Liver (tissue), 3 donors: Measurements from ENCODE around the gene CLDN17.

Experiments used
- HNF4G ChIP-seq: IDR thresholded peaks from 2 replicates; pipeline ENCODE4 v1.6.1; 2016; ENCODE audit warnings: antibody characterized with exemption
- JUND ChIP-seq, 2 donors: IDR thresholded peaks; 2 replicates each; pipeline ENCODE4 v1.6.1; 2016; ENCODE audit warnings: antibody characterized with exemption in 2 of 2
- MAX ChIP-seq: IDR thresholded peaks from 2 replicates; pipeline ENCODE4 v1.6.1; 2016; ENCODE audit warnings: antibody characterized with exemption
- NR2F2 ChIP-seq: IDR thresholded peaks from 2 replicates; pipeline ENCODE4 v1.6.1; 2016; ENCODE audit warnings: antibody characterized with exemption
- RAD21 ChIP-seq, 2 donors: IDR thresholded peaks; 2 replicates each; pipeline ENCODE4 v1.6.1; 2016; ENCODE audit warnings: antibody characterized with exemption in 2 of 2, mild to moderate bottlenecking in 2 of 2
- RXRA ChIP-seq, 2 donors: IDR thresholded peaks; 2 replicates each; pipeline ENCODE4 v1.6.1; 2017 to 2018; ENCODE audit warnings: antibody characterized with exemption in 2 of 2, mild to moderate bottlenecking in 1 of 2
- SP1 ChIP-seq: IDR thresholded peaks from 2 replicates; pipeline ENCODE4 v1.6.1; 2018; ENCODE audit warnings: antibody characterized with exemption, mild to moderate bottlenecking
- TAF1 ChIP-seq: conservative IDR thresholded peaks from 2 replicates; pipeline ENCODE4 v1.6.1; 2016; ENCODE audit warnings: antibody characterized with exemption, mild to moderate bottlenecking
- YY1 ChIP-seq: IDR thresholded peaks from 2 replicates; pipeline ENCODE4 v1.6.1; 2016; ENCODE audit warnings: antibody characterized with exemption, mild to moderate bottlenecking
- TF ChIP-seq, protein P1 (sequence below): fragments of 150-350 bp; IDR thresholded peaks from 2 replicates; pipeline ENCODE4 v1.5.1; 2017; ENCODE audit warnings: improper control_type of control experiment, low read depth, low read length; ENCODE audit not compliant: missing input control
- TF ChIP-seq, protein P2 (sequence below): IDR thresholded peaks from 2 replicates; pipeline ENCODE4 v1.6.1; 2016; ENCODE audit warnings: antibody characterized with exemption, mild to moderate bottlenecking
- donor health status: healthy.
- donor health status: healthy.

- TF ChIP-seq RAD21 (IDR thresholded peaks at IDR 0.05) (no peak), TAF1 (no peak), NR2F2 (no peak), MAX (no peak), SP1 (no peak), RXRA (IDR thresholded peaks at IDR 0.05) (no peak), JUND (IDR thresholded peaks at IDR 0.05) (no peak), YY1 (no peak), HNF4G (no peak)
- TF ChIP-seq, protein P1, sequence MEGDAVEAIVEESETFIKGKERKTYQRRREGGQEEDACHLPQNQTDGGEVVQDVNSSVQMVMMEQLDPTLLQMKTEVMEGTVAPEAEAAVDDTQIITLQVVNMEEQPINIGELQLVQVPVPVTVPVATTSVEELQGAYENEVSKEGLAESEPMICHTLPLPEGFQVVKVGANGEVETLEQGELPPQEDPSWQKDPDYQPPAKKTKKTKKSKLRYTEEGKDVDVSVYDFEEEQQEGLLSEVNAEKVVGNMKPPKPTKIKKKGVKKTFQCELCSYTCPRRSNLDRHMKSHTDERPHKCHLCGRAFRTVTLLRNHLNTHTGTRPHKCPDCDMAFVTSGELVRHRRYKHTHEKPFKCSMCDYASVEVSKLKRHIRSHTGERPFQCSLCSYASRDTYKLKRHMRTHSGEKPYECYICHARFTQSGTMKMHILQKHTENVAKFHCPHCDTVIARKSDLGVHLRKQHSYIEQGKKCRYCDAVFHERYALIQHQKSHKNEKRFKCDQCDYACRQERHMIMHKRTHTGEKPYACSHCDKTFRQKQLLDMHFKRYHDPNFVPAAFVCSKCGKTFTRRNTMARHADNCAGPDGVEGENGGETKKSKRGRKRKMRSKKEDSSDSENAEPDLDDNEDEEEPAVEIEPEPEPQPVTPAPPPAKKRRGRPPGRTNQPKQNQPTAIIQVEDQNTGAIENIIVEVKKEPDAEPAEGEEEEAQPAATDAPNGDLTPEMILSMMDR, result no peak
- TF ChIP-seq, protein P2, sequence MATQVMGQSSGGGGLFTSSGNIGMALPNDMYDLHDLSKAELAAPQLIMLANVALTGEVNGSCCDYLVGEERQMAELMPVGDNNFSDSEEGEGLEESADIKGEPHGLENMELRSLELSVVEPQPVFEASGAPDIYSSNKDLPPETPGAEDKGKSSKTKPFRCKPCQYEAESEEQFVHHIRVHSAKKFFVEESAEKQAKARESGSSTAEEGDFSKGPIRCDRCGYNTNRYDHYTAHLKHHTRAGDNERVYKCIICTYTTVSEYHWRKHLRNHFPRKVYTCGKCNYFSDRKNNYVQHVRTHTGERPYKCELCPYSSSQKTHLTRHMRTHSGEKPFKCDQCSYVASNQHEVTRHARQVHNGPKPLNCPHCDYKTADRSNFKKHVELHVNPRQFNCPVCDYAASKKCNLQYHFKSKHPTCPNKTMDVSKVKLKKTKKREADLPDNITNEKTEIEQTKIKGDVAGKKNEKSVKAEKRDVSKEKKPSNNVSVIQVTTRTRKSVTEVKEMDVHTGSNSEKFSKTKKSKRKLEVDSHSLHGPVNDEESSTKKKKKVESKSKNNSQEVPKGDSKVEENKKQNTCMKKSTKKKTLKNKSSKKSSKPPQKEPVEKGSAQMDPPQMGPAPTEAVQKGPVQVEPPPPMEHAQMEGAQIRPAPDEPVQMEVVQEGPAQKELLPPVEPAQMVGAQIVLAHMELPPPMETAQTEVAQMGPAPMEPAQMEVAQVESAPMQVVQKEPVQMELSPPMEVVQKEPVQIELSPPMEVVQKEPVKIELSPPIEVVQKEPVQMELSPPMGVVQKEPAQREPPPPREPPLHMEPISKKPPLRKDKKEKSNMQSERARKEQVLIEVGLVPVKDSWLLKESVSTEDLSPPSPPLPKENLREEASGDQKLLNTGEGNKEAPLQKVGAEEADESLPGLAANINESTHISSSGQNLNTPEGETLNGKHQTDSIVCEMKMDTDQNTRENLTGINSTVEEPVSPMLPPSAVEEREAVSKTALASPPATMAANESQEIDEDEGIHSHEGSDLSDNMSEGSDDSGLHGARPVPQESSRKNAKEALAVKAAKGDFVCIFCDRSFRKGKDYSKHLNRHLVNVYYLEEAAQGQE, result no peak
Observed at GRCh38 chr21:30164796-30165195, 1.8 kb downstream of the CLDN17 start.
